ENCODE measurements around the gene TCAP.

DNA sequence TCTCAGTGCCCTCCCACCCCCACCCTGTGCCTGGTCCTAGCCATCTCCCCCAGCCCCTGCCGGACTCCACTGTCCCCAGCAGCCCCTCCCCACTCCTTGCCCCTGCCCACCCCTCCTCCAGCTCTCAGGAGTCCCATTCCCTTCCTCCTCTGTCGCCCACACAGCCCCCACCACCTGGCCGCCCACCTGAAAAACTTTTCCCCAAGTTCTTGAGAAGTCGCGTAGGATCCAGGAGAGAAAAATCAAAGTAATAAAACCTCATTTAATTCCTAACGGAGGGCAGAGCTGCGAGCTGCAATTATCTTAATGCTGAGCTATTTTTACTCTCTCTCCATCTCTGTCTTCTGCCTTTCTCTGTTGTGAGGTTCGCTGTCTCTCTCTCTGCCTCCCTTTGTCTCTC, 40.8 kb upstream of the TCAP start:
- TF ChIP-seq, protein P1, sequence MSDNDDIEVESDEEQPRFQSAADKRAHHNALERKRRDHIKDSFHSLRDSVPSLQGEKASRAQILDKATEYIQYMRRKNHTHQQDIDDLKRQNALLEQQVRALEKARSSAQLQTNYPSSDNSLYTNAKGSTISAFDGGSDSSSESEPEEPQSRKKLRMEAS (IDR thresholded peaks at IDR 0.05): no peak
- TF ChIP-seq CEBPB (IDR thresholded peaks at IDR 0.05) (no peak), EP300 (IDR thresholded peaks at IDR 0.05; ENCODE audit: borderline replicate concordance) (no peak), TAF1 (IDR thresholded peaks at IDR 0.05; ENCODE audit: low read depth) (no peak), EGR1 (IDR thresholded peaks at IDR 0.05) (no peak), NFIC (IDR thresholded peaks at IDR 0.05) (no peak), ZBTB7A (IDR thresholded peaks at IDR 0.05; ENCODE audit: low read depth) (no peak), YY1 (IDR thresholded peaks at IDR 0.05; ENCODE audit: low read depth) (no peak), TCF12 (IDR thresholded peaks at IDR 0.05; ENCODE audit: low read depth) (no peak)
- TF ChIP-seq, protein P2, sequence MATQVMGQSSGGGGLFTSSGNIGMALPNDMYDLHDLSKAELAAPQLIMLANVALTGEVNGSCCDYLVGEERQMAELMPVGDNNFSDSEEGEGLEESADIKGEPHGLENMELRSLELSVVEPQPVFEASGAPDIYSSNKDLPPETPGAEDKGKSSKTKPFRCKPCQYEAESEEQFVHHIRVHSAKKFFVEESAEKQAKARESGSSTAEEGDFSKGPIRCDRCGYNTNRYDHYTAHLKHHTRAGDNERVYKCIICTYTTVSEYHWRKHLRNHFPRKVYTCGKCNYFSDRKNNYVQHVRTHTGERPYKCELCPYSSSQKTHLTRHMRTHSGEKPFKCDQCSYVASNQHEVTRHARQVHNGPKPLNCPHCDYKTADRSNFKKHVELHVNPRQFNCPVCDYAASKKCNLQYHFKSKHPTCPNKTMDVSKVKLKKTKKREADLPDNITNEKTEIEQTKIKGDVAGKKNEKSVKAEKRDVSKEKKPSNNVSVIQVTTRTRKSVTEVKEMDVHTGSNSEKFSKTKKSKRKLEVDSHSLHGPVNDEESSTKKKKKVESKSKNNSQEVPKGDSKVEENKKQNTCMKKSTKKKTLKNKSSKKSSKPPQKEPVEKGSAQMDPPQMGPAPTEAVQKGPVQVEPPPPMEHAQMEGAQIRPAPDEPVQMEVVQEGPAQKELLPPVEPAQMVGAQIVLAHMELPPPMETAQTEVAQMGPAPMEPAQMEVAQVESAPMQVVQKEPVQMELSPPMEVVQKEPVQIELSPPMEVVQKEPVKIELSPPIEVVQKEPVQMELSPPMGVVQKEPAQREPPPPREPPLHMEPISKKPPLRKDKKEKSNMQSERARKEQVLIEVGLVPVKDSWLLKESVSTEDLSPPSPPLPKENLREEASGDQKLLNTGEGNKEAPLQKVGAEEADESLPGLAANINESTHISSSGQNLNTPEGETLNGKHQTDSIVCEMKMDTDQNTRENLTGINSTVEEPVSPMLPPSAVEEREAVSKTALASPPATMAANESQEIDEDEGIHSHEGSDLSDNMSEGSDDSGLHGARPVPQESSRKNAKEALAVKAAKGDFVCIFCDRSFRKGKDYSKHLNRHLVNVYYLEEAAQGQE (IDR thresholded peaks at IDR 0.05; ENCODE audit: low read depth): no peak
- TF ChIP-seq, protein P3, sequence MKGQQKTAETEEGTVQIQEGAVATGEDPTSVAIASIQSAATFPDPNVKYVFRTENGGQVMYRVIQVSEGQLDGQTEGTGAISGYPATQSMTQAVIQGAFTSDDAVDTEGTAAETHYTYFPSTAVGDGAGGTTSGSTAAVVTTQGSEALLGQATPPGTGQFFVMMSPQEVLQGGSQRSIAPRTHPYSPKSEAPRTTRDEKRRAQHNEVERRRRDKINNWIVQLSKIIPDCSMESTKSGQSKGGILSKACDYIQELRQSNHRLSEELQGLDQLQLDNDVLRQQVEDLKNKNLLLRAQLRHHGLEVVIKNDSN (IDR thresholded peaks at IDR 0.05): no peak
